HG02678 (cell line): ENCODE data around the gene ASCC3.
"Not testable (repeated sequence)": the region's sequence is repeated elsewhere in the genome, so short reads cannot be mapped to it uniquely, and the experiment has no call there.

Experiments used
- ATAC-seq: cut with Tn5 transposase; IDR thresholded peaks from one replicate; pipeline ENCODE4 v1.9.1; 2021; ENCODE audit warnings: mild to moderate bottlenecking, moderate library complexity; ENCODE audit not compliant: unreplicated experiment

The ASCC3 gene

GRCh38 chr6:100890646-100891045 is 9.5 kb upstream of the ASCC3 start:
- ATAC-seq, result not testable (repeated sequence)

- ATAC-seq, result no peak
These were observed 8.2 kb upstream of the ASCC3 start for GRCh38 chr6:100889351-100889750.

DNA sequence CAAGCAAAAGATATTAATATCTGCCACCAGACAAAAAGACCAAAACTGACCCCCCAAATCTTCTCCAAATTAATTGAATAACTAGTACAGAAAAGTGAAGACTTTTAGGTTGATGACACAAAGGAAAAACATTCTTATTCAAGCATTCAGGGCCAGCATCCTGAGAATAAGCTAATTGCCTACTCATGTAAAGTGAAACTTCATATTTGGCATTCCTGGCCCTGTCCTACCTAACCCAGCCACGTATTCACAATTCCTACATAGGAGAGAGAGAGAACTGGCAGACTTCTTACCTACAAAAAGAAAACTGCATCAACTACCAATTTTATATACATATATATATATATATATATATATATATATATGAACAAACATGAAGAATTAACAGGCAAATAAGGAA is 4.9 kb upstream of the ASCC3 start:
- ATAC-seq, result no peak

DNA sequence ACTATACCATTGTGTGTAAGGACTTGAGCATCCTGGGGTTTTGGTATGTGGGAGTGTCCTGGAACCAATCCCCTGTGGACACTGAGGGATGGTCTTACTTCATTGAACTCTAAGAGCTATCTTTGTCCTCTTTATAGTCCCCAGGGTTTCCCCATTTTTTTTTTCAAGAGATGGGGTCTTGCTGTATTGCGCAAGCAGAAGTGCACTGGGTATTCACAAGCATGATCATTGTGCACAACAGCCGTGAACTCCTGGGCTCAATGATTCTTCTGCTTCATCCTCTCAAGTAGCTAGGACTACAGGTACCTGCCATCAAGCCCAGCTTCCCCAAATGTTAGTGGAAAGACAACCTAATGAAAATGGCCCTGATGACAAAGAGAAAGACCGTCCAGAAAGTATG is 2.2 kb upstream of the ASCC3 start:
- no peak for ATAC-seq

DNA sequence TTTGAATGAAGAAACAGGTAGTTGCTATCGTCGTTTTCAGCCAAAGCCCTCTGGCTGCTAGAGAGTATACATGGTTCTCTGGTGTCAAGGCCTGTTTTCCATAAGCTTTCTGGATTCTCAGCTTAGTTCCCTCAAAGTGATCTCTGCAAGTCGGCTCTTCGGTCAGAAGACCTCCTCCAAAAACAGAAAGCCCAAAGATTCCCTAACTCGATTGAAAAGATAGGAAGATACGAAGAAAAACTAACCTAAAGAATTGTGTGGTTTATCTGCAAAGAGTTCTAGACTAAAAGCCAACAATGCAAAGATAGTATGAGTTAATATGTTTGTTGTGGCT is 545 bp upstream of the ASCC3 start:
- ATAC-seq, result no peak

DNA sequence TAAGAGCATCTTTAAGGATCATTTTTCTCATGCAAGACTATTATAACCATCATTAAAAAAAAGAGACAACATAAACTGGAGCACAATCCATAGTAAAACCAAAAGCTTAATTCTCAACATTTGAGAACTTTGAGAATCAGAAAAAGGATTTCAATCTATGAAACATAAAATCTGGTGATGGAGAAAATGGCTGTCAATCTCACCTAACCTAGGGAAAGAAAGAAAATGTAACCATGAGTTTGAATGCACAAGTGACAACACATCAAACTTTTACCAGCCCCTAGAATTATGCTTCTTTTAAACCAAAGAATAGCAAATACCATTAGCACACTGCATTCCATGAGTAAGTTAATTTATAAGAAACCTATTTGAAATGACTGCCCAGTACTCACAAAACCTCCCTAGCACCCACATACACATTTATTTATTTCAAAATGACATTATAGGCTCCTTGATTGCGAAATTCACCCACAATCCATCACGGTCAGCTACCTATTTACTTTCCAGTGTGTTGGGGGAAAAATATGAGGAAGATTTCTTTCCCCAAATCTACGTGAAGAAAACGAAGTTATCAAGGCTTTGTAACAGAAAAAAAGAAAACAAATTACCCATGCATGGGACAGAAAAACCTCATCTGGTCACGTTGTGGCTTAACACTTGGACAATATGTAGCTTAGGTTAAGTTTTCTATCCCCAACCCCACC is 828 bp downstream of the ASCC3 start:
- ATAC-seq, result no peak

GRCh38 chr6:100879317-100879716 is 1.8 kb downstream of the ASCC3 start:
- ATAC-seq, result no peak

DNA sequence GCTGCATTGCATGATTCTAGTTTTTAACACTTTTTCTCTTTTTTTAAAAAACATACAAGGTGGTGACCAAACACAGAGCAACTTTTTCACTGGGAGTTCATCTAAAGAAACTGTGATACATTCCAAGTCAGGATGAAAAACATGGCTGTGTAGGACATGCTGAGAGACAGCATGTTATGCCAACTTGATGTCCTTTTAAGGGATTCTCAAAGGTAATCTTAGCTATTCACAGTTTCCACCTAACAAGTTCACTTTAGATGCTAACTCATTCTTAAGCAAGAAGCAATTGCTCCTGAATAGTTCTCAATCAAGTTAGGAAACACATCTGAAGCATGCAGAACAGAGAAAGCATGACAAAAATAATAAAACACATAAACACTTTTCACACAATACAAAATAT is 3.3 kb downstream of the ASCC3 start:
- no peak for ATAC-seq

DNA sequence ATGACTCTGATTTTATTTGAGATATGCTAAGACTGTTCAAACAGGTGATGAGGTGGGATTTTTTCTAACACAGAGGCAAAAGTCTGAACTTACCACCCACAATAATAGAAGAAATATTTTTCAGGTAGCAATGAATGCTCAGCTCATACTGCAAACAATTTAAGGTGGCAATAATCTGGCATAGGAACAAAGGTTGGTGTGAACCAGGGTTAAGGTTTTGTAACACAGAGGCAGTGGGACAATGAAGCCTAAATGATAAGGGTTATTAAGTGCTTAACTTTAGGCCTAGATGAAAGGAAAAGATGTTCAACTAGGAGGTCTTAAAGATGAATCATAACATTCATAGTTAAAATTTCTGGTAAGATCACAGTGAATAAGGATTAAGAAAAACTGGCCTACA is 4.9 kb downstream of the ASCC3 start:
- no peak for ATAC-seq

- ATAC-seq, result no peak
These were observed 15.6 kb downstream of the ASCC3 start for GRCh38 chr6:100865525-100865924.

GRCh38 chr6:100862063-100862462 is 19.1 kb downstream of the ASCC3 start:
- no peak for ATAC-seq

DNA sequence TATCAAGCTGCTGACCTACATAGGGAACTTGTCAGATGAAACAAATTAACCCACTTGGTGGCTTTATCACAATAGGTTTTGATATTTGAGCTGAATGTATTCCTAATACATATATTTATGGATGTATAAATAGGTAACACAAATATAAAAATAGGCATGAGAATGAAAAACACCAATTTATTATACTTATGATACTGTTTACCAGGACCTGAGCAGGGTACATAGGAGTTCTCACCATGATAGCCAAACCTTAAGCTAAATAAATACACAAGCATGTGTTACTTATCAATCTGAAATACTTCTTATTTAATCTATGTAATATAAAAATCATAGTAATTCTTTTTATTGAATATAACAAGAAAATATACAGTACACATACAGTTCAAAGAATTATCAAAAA is 25.0 kb downstream of the ASCC3 start:
- no peak for ATAC-seq

DNA sequence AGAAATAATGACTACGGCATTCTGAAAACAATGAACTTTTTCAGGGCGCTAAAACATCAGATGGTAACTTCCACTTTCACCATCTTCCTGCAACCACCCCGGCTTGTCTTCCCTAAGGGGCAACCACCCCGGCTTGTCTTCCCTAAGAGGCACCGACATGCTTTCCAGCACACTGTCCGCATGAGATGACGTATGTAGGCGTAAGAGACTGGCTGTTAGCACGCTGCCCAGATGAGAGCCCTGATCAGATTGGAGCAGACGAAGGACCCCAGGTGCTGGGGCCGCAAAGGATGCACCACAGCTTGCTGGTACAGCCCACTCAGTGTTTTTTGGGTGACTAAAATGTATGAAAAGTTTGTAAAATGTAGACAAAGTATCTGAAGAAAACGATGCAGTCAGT is 29.3 kb downstream of the ASCC3 start:
- ATAC-seq, result no peak

DNA sequence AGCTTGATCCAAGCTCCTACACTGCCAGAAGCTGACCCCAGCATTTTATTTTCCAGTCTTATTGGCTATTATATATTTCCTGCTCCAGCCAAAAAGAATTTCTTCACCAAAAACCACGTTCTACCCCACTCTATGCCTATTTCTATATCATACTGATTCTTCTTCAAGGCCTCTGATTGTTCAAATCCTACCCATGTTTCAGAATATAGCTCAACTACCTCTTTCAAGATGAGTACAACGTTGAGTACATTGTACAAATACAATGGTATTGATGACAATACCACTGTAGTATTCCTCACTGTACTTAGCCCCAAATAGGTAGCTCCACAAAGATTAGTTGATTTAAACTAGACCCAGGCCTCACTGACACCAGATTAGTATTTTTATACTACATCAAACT is 31.0 kb downstream of the ASCC3 start:
- ATAC-seq, result no peak

GRCh38 chr6:100846276-100846675 is 34.9 kb downstream of the ASCC3 start:
- peak; percentile 88 for ATAC-seq

- ATAC-seq, result no peak
These were observed 35.5 kb downstream of the ASCC3 start for GRCh38 chr6:100845676-100846075.

GRCh38 chr6:100839419-100839818 is 41.7 kb downstream of the ASCC3 start:
- ATAC-seq, result no peak

GRCh38 chr6:100838011-100838410 is 43.1 kb downstream of the ASCC3 start:
- no peak for ATAC-seq

- ATAC-seq, result no peak
These were observed 47.1 kb downstream of the ASCC3 start for GRCh38 chr6:100833972-100834574.

DNA sequence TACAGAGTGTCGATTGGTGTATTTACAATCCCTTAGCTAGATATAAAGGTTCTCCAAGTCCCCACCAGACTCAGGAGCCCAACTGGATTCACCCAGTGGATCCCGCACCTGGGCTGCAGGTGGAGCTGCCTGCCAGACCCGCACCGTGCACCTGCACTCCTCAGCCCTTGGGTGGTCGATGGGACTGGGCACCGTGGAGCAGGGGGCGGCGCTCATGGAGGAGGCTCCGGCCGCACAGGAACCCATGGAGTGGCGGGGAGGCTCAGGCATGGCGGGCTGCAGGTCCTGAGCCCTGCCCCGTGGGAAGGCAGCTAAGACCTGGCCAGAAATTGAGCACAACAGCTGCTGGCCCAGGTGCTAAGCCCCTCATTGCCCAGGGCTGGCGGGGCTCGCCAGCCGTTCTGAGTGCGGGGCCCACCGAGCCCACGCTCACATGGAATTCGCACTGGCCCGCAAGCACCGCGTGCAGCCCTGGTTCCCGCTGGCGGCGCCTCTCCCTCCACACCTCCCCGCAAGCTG is 52.0 kb downstream of the ASCC3 start:
- ATAC-seq, result not testable (repeated sequence)

DNA sequence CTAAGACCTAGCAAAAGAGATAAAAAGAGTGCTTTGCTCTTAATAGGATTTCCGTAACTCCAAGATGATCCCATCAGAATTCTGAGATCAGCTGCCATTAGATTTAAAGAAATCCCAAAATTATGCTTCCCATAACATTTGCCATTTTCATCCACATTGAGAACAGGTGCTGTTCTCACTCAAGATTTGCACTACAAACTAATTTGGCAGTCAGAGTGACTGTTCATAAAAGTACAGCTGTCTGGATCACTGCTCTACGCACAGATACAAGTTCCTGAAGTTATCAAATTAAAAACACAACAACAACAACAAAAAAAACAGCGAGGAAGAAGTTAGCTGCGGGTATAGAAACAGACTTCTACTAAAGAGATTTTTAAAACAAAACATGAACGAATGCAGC is 58.1 kb downstream of the ASCC3 start:
- no peak for ATAC-seq

- ATAC-seq, result no peak
These were observed 63.1 kb downstream of the ASCC3 start for GRCh38 chr6:100818066-100818465.

DNA sequence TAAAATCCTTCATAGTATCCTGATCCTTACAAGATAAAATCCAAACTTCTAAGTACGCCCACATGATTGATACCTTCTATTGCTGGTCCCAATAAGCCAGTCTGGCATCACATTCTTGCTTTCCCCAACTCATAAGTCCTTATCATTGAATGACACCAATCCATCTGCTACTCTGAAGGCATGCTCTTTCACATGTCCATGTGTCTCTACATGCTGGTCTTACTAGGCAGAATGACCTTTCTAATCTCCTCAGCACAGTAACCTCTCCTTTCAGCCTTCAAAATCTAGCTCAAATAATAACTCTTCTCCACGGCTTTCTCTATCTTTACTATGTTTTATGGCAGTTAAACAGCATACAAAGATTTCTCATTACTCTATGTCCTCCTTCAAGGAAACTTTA is 71.1 kb downstream of the ASCC3 start:
- ATAC-seq, result no peak
